GM18867 (cell line): Measurements from ENCODE around the gene CHAF1B.

Experiments used
- ATAC-seq: cut with Tn5 transposase; IDR thresholded peaks from one replicate; pipeline ENCODE4 v1.9.1; 2021; ENCODE audit warnings: mild to moderate bottlenecking, moderate library complexity; ENCODE audit not compliant: unreplicated experiment

Gene CHAF1B

GRCh38 chr21:36461277-36461917, 76.2 kb downstream of the CHAF1B start:
- no peak for ATAC-seq

DNA sequence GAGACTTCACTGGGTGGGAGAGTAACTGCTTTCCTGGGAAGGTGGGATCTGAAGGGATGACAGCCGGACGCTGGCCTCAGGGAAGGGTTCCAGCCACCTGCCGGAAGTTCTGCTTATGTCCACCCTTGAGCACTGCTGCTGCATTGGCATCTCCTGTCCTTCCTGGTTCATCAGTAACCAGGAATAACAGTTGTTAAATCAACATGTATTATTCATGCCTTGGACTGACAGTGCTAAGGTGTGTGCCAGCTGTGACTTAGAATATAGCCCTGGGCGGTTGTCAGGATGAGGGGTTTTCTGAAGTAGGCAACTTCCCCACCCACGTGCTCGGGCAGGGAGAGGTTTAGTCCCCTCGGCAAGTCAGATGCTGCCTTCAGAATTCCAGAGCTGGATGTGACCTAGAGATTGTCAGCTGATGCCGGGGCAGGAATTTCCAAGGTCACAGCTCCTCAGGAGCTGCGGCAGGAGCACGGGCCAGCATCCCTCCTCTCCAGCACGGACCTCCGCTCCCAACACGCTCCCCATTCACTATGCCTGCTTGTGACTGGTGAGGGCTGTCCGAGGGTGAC, 76.8 kb downstream of the CHAF1B start:
- ATAC-seq: no peak

DNA sequence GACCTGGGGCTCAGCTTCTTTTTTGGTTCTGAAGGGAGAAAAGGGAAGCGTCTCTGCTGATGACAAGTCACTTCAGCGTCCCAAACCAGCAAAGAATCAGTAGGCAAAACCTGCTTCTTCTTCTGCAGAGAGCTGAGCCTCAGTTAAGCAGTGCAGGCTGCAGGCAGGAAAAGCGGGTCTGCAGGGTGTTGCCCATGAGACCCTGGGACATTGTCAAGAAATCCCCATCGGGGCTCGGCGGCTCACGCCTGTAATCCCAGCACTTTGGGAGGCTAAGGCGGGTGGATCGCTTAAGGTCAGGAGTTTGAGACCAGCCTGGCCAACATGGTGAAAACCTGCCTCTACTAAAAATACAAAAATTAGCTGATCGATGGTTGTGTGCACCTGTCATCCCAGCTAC, 78.0 kb downstream of the CHAF1B start:
- ATAC-seq: no peak

DNA sequence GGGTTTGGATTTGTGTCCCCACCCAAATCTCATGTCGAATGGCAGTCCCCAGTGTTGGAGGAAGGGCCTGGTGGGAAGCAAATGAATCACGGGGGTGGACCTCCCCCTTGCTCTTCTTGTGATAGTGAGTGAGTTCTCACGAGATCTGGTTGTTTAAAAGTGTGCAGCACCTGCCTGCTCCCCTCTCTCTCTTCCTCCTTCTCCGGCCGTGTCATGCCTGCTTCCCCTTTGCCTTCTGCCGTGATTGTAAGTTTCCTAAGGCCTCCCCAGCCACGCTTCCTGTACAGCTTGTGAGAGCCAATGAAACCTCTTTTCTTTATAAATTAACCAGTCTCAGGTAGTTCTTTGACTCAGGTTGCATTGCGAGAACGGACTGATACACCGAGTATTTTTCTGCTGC, 78.8 kb downstream of the CHAF1B start:
- no peak for ATAC-seq

- no peak for ATAC-seq
These were observed 79.4 kb downstream of the CHAF1B start for GRCh38 chr21:36464590-36464989.

DNA sequence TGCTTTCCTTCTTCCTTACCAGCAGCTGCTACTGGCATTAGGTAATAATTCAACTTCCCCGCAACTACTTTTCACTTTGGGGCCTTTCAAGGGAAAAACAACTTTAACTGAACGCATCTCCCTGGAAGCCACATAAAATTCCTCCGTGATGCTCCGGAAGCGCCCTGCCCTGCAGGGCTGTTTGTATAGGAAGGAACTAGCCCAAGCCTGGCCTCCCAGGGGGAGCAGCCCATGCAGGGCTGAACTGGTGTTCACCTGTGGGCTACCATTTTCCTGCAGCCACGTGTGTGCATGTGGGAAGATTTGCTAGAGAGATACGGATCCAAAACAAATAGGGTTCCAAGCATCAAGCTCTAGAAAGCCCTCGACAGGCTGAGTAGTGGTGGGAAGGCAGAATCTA, 80.3 kb downstream of the CHAF1B start:
- no peak for ATAC-seq

DNA sequence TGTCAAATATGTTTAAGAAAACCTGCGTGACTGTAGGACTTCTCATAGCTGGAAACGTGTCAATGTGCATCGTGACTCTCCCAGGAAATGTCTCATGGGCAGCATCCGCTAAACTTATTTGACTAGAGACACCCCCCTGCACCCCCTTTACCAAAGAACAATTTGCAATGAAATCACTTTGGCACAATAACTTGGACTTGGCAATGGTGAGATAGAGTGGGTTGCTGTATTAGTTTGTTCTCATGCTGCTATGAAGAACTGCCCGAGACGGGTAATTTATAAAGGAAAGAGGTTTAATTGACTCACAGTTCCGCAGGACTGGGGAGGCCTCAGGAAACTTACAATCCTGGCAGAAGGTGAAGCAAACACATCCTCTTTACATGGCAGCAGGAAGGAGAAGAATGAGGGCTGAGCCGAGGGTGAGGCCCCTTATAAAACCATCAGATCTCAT, 80.9 kb downstream of the CHAF1B start:
- ATAC-seq: no peak
